HS-27A (cell line): ENCODE measurements around the gene CDCA3.

ENCODE experiments used
- DNase-seq: peaks from one replicate; pipeline ENCODE4 v3.0.0-alpha.2; 2012; ENCODE audit warnings: low read depth, missing footprints

Gene CDCA3

GRCh38 chr12:6820166-6820565 lies 30.9 kb downstream of the CDCA3 start:
- DNase-seq = no peak

- no peak for DNase-seq
These were observed 31.7 kb downstream of the CDCA3 start for GRCh38 chr12:6819106-6820030.

- DNase-seq = no peak
These were observed 32.4 kb downstream of the CDCA3 start for GRCh38 chr12:6818645-6819044.

GRCh38 chr12:6818222-6818621 lies 32.9 kb downstream of the CDCA3 start:
- DNase-seq = no peak

- DNase-seq = no peak
These were observed 33.4 kb downstream of the CDCA3 start for GRCh38 chr12:6817662-6818157.

GRCh38 chr12:6817098-6817497 lies 34.0 kb downstream of the CDCA3 start:
- no peak for DNase-seq

- no peak for DNase-seq
These were observed 34.5 kb downstream of the CDCA3 start for GRCh38 chr12:6816598-6816997.

- no peak for DNase-seq
These were observed 37.7 kb downstream of the CDCA3 start for GRCh38 chr12:6813363-6813762.

- no peak for DNase-seq
These were observed 40.3 kb downstream of the CDCA3 start for GRCh38 chr12:6810758-6811157.

GRCh38 chr12:6809056-6809455 lies 42.0 kb downstream of the CDCA3 start:
- DNase-seq = no peak

GRCh38 chr12:6807170-6807569 lies 43.9 kb downstream of the CDCA3 start:
- DNase-seq = no peak

- DNase-seq = no peak
These were observed 51.9 kb downstream of the CDCA3 start for GRCh38 chr12:6799147-6799546.
